Measurements from ENCODE around the gene TLE4. TPM values are rescaled to one million over a fixed set of nuclear protein-coding genes. Genes with fewer than 3 reads are reported as not detected.

TLE4 gene
- total and polyA plus RNA-seq, 2 experiments from 2014 or later = 45.8 to 72.9 TPM

GRCh38 chr9:79644601-79645000, 72.8 kb downstream of the TLE4 start:
- no peak overlapping the region for H3K4me3 ChIP-seq
- peaks cover 6% of the 10 kb centered on the region; the same call in 1 of the 2 replicates for H3K79me2 ChIP-seq (replicated peaks; ENCODE audit: insufficient read depth)
- Mint-ChIP-seq H3K9me3 (peaks cover 8% of the 10 kb centered on the region; the same call in 2 of the 3 replicates), H3K4me1 (no peaks in the 10 kb centered on the region; the same call in 2 of the 3 replicates), H3K4me3 (no peak overlapping the region), H3K27me3 (ENCODE audit: insufficient read depth, low read depth, poor library complexity) (no peaks in the 10 kb centered on the region), H3K27ac (no peak overlapping the region), H3K36me3 (ENCODE audit: low read depth) (peaks cover 24% of the 10 kb centered on the region)
- H3K27me3 ChIP-seq (ENCODE audit: insufficient read depth) = no peaks in the 10 kb centered on the region
- H4K20me1 ChIP-seq (replicated peaks; ENCODE audit: insufficient read depth) = peaks cover 6% of the 10 kb centered on the region; the same call in 1 of the 2 replicates
- TF ChIP-seq EZH2phosphoT487 (IDR thresholded peaks at IDR 0.05; ENCODE audit: unreplicated experiment) = no peak
- no peak for TF ChIP-seq POLR2AphosphoS5 (IDR thresholded peaks at IDR 0.05; ENCODE audit: low read depth)
- no peak for TF ChIP-seq EZH2 (IDR thresholded peaks at IDR 0.05; ENCODE audit: low read depth, unreplicated experiment)
- TF ChIP-seq ETS1 (IDR thresholded peaks at IDR 0.05) = no peak
- TF ChIP-seq REST (IDR thresholded peaks at IDR 0.05; ENCODE audit: unreplicated experiment) = no peak
- TF ChIP-seq STAT1 (IDR thresholded peaks at IDR 0.05; ENCODE audit: unreplicated experiment) = no peak
- TF ChIP-seq CTCF (conservative IDR thresholded peaks at IDR 0.05; ENCODE audit: low read depth in 2 of 2) = no peak
- TF ChIP-seq JUNB (IDR thresholded peaks at IDR 0.05; ENCODE audit: unreplicated experiment) = no peak
- TF ChIP-seq CREB1 (CRISPR knock-in tag; IDR thresholded peaks at IDR 0.05; ENCODE audit: low read depth) = no peak
- no peak for TF ChIP-seq ZNF114 (CRISPR knock-in tag; IDR thresholded peaks at IDR 0.05)
- no peak for TF ChIP-seq ZNF462 (CRISPR knock-in tag; IDR thresholded peaks at IDR 0.05)
- H3K4me2 ChIP-seq = no peak overlapping the region
- H3K4me1 ChIP-seq (ENCODE audit: insufficient read depth) = no peaks in the 10 kb centered on the region; the same call in 1 of the 2 replicates
- H2AFZ ChIP-seq = no peak overlapping the region
- H3K9me2 ChIP-seq (ENCODE audit: insufficient read depth) = no peaks in the 10 kb centered on the region
- no peaks in the 10 kb centered on the region for H3K36me3 ChIP-seq (ENCODE audit: insufficient read depth)
- DNase-seq (ENCODE audit: low spot score) (no peak), ATAC-seq (no peak)
- no peaks in the 10 kb centered on the region for H3F3A ChIP-seq (replicated peaks; ENCODE audit: low read depth)
- H3K27ac ChIP-seq (ENCODE audit: low read depth) = no peak overlapping the region

Data from GM23338 (cell line).